HG02885 (cell line): ENCODE results near the gene DNASE2B.

Experiments
- ATAC-seq: cut with Tn5 transposase; IDR thresholded peaks from one replicate; pipeline ENCODE4 v1.9.1; 2021; ENCODE audit warnings: mild to moderate bottlenecking; ENCODE audit not compliant: unreplicated experiment, poor library complexity

DNASE2B gene

GRCh38 chr1:84409888-84410287, 11.6 kb downstream of the DNASE2B start:
- ATAC-seq = no peak

GRCh38 chr1:84410328-84411095, 12.2 kb downstream of the DNASE2B start:
- no peak for ATAC-seq

GRCh38 chr1:84412316-84412942, 14.1 kb downstream of the DNASE2B start:
- no peak for ATAC-seq

GRCh38 chr1:84415396-84415795, 17.1 kb downstream of the DNASE2B start:
- ATAC-seq = no peak

- ATAC-seq = no peak
Measured at GRCh38 chr1:84422909-84423308, 24.6 kb downstream of the DNASE2B start.

GRCh38 chr1:84424513-84425149, 26.3 kb downstream of the DNASE2B start:
- no peak for ATAC-seq

- ATAC-seq = no peak
Measured at GRCh38 chr1:84425150-84425896, 27.0 kb downstream of the DNASE2B start.

GRCh38 chr1:84426376-84426775, 28.1 kb downstream of the DNASE2B start:
- ATAC-seq = no peak

- no peak for ATAC-seq
Measured at GRCh38 chr1:84427250-84428188, 29.2 kb downstream of the DNASE2B start.

- ATAC-seq = no peak
Measured at GRCh38 chr1:84428235-84428634, 30.0 kb downstream of the DNASE2B start.

GRCh38 chr1:84429231-84429630, 30.9 kb downstream of the DNASE2B start:
- no peak for ATAC-seq

GRCh38 chr1:84430546-84430945, 32.3 kb downstream of the DNASE2B start:
- no peak for ATAC-seq

GRCh38 chr1:84433258-84434080, 35.2 kb downstream of the DNASE2B start:
- ATAC-seq = peak; percentile 66

GRCh38 chr1:84434081-84434769, 35.9 kb downstream of the DNASE2B start:
- no peak for ATAC-seq

GRCh38 chr1:84434801-84435549, 36.7 kb downstream of the DNASE2B start:
- peak; percentile 50 for ATAC-seq

GRCh38 chr1:84436876-84437655, 38.8 kb downstream of the DNASE2B start:
- ATAC-seq = peak; percentile 36

GRCh38 chr1:84442256-84442655, 44.0 kb downstream of the DNASE2B start:
- ATAC-seq = peak; percentile 98
